ENCODE results near the gene ABHD16A. TPM values are rescaled to one million over a fixed set of nuclear protein-coding genes. Genes with fewer than 3 reads are reported as not detected.

The ABHD16A gene
- polyA plus RNA-seq, 1 experiment, result 53.3 TPM

DNA sequence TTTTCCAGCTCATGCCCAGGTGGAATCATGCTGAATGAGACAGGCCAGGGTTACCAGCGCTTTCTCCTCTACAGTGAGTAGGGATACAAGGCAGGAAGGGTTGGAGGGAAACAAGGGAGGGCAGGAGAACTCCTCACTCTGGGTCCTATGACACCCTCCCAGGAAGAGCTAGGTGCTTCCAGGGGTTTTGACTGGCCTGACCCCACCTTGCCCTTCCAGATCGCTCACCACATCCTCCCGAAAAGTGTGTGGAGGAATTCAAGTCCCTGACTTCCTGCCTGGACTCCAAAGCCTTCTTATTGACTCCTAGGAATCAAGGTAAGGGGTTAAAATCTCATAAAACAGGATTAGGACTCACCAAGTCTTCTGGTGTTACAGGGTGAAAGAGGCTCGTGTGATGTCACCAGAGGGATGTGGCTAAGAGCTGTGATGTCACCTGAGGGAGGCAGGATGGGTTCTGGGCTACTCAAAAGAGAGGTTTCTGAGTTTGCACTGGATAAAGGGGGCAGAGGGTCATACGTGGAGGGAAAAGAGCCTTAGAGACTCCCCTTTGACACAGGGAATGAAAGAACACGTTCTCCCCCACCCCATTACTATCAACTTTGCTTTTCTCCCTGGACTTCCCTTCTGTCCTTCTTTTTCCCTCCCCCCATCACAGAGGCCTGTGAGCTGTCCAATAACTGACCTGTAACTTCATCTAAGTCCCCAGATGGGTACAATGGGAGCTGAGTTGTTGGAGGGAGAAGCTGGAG lies 45.5 kb downstream of the ABHD16A start:
- no peak for DNase-seq (ENCODE audit: low read depth)
- H3K27me3 ChIP-seq (ENCODE audit: control insufficient read depth, insufficient read depth, low read length), result no peaks in the 10 kb centered on the region
- CTCF ChIA-PET, result no interaction called here
- TF ChIP-seq, protein P1, sequence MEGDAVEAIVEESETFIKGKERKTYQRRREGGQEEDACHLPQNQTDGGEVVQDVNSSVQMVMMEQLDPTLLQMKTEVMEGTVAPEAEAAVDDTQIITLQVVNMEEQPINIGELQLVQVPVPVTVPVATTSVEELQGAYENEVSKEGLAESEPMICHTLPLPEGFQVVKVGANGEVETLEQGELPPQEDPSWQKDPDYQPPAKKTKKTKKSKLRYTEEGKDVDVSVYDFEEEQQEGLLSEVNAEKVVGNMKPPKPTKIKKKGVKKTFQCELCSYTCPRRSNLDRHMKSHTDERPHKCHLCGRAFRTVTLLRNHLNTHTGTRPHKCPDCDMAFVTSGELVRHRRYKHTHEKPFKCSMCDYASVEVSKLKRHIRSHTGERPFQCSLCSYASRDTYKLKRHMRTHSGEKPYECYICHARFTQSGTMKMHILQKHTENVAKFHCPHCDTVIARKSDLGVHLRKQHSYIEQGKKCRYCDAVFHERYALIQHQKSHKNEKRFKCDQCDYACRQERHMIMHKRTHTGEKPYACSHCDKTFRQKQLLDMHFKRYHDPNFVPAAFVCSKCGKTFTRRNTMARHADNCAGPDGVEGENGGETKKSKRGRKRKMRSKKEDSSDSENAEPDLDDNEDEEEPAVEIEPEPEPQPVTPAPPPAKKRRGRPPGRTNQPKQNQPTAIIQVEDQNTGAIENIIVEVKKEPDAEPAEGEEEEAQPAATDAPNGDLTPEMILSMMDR (IDR thresholded peaks at IDR 0.05; ENCODE audit: insufficient read depth, low read depth, low read length), result no peak
- H3K4me3 ChIP-seq (ENCODE audit: low read depth, low read length), result no peak overlapping the region
- POLR2A ChIA-PET, result no interaction called here
- H3K36me3 ChIP-seq (ENCODE audit: control insufficient read depth, insufficient read depth, low read length), result peaks cover 8% of the 10 kb centered on the region

DNA sequence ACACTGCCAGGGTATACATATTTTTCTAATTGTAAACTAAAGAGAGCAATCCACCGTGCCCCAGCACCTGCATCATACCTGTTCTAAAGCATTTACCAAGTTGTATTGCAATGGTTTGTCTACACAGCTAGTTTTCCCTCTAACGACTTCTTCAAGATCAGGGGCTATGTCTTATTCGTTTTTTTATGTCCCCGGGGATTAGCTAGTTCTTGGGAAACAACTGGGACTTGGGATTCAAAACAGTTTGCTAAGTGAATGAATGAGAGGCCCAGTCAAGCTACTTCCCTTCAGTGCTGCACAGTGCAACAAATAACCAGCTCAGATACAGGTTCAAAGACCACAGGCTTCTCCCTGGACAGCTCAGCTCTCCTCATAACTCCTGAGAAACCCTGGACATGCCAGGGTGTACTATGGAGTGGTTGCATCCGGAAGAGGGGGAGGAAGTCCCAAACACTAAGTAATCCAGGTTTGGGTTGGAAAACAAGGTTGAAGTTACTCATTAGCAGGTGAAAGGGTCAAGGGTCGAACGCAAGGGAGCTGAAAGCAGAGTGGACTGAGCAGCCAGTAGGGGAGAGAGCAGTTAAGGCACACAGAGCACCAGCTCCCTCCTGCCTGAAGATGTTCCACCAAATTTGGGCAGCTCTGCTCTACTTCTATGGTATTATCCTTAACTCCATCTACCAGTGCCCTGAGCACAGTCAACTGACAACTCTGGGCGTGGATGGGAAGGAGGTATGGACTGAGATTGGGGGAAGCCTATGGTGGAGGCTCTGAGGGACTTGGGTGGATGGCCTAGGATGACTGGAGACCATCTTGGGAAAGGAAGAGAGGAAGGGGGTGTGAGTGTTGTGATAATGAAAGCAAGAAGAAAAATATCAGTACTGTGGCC lies 47.5 kb downstream of the ABHD16A start, which contains the start of gene APOM:
Gene APOM, plus strand, starts transcription at position 546 of the 889 bp plus-strand sequence. Its CDS starts 73 bp downstream, at position 619.
- Histone ChIP-seq H3K36me3 (ENCODE audit: control insufficient read depth, insufficient read depth, low read length) (peaks cover 4% of the 10 kb centered on the region; the same call in 1 of the 2 replicates), H3K4me3 (ENCODE audit: low read depth, low read length) (no peak within 1 kb of the TSS), H3K27me3 (ENCODE audit: control insufficient read depth, insufficient read depth, low read length) (no peaks in the 10 kb centered on the region)
- POLR2A ChIA-PET, result no interaction called here
- TF ChIP-seq, protein P1 (IDR thresholded peaks at IDR 0.05; ENCODE audit: insufficient read depth, low read depth, low read length), result no peak
- CTCF ChIA-PET, result interaction anchor here (0.7 kb wide), 1 partner anchor 9 kb away, joined by 4 read pairs; the partner anchor contains the start of gene GPANK1
- no peak for DNase-seq (ENCODE audit: low read depth)

DNA sequence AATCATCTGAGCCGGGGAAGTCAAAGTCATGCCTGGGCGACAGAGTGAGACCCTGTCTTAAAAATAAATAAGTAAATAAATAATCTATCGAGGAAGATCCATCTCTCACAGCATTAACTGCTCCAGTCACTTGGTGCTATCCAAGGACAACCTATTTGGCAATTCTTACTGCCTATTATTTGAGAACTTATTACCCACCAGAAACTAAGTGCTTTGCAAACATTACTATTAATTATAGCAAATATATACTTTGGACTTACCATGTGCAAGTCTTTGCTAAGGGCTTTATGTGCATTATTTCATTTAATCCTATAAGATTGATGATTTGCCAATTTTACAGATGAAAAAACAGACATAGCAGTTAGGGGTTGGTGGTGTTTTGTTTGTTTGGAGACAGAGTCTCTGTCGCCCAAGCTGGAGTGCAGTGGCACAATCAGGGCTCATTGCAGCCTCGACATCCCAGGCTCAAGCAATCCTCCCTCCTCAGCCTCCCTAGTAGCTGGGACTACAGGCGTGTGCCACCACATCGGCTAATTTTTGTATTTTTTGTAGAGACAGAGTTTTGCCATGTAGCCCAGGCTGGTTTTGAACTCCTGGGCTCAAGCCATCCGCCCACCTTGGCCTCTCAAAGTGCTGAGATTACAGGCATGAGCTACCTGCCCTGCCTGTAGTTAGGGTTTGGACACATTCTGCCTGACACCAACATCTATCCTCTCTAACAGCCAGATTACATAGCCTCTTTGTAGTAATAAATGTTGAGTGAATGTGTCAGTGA lies 48.4 kb downstream of the ABHD16A start:
- ChIA-PET POLR2A (no interaction called here), CTCF (interaction anchor here (0.7 kb wide), 1 partner anchor 10 kb away, joined by 4 read pairs; the partner anchor contains the start of gene GPANK1)
- TF ChIP-seq, protein P1 (IDR thresholded peaks at IDR 0.05; ENCODE audit: insufficient read depth, low read depth, low read length), result no peak
- DNase-seq (ENCODE audit: low read depth), result no peak
- Histone ChIP-seq H3K36me3 (ENCODE audit: control insufficient read depth, insufficient read depth, low read length) (peaks cover 4% of the 10 kb centered on the region; the same call in 1 of the 2 replicates), H3K4me3 (ENCODE audit: low read depth, low read length) (no peak overlapping the region), H3K27me3 (ENCODE audit: control insufficient read depth, insufficient read depth, low read length) (no peaks in the 10 kb centered on the region)

DNA sequence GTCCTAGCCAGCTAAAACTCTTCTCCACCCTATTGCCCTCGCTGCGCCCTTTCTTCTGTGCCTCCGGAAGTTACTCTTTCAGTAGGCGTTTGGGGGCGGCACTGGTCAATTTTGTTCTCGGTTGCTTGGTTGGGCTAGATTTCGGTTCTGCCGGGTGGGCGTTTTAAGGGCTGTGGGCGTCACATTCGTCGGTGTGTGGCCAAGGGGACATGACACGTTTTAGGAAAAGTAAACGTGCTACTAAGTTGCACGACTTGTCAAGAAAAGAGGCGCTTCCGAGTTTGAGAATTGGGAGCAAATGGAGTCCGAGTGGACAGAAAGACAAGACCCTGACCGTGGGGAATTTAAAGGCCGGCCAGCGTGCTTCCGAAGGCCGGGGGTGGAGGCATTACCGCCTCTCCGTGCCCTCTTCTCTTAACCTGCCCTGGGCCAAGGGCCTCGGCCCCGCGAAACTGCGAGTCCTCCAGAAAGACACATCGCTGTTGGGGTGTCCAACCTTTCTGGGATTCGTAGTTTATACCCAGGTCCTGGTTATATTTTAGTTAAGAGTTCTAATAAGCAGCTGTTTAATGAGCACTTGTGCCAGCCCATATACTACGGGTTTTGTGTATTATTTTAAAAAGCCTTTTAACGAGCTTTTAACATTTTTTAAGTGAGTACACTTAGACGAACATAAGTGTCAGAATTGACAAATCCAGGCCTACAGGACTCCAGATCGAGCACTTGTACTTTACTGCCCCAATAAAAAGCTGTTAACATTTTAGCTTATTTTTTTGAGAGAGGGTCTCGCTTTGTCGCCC lies 50.0 kb downstream of the ABHD16A start:
- CTCF ChIA-PET, result interaction anchor here (0.7 to 2.3 kb wide), 6 partner anchors 8 to 174 kb away, joined by 3 to 15 read pairs (median 4); partner anchors contain the start of genes ATP6V1G2, C6orf47 and HSPA1B
- Histone ChIP-seq H3K36me3 (ENCODE audit: control insufficient read depth, insufficient read depth, low read length) (peaks cover 12% of the 10 kb centered on the region), H3K27me3 (ENCODE audit: control insufficient read depth, insufficient read depth, low read length) (no peaks in the 10 kb centered on the region), H3K4me3 (ENCODE audit: low read depth, low read length) (peak overlapping the region; percentile 77)
- DNase-seq (ENCODE audit: low read depth), result no peak
- POLR2A ChIA-PET, result interaction anchor here (0.6 to 1.2 kb wide), 3 partner anchors 10 to 31 kb away, joined by 3 read pairs; no protein-coding TSS in a partner anchor
- TF ChIP-seq, protein P1 (IDR thresholded peaks at IDR 0.05; ENCODE audit: insufficient read depth, low read depth, low read length), result peak; percentile 17; the same call in 1 of the 2 replicates

All from BJ (cell line).